Endothelial cell of hepatic sinusoid (primary cell): ENCODE measurements around the gene SLX4.

Experiments
- in situ Hi-C: cut with HindIII; loops from 2 replicates; pipeline ENCODE4 v1.10.0; 2017; ENCODE audit warnings: low sequenced_read_pairs

SLX4 gene

GRCh38 chr16:3583303-3584038 is 27.9 kb downstream of the SLX4 start:
- in situ Hi-C loops = no loop called here

- in situ Hi-C loops = no loop called here
These were observed 28.9 kb downstream of the SLX4 start for GRCh38 chr16:3582276-3583165.

GRCh38 chr16:3581392-3581791 is 30.0 kb downstream of the SLX4 start:
- in situ Hi-C loops = no loop called here

GRCh38 chr16:3580686-3581085 is 30.7 kb downstream of the SLX4 start:
- in situ Hi-C loops = no loop called here

- in situ Hi-C loops = no loop called here
These were observed 31.2 kb downstream of the SLX4 start for GRCh38 chr16:3580251-3580651.

- in situ Hi-C loops = no loop called here
These were observed 31.6 kb downstream of the SLX4 start for GRCh38 chr16:3579776-3580175.

- in situ Hi-C loops = no loop called here
These were observed 32.5 kb downstream of the SLX4 start for GRCh38 chr16:3578610-3579551.

GRCh38 chr16:3578121-3578520 is 33.3 kb downstream of the SLX4 start:
- in situ Hi-C loops = no loop called here

- in situ Hi-C loops = no loop called here
These were observed 34.1 kb downstream of the SLX4 start, which contains the start of gene NLRC3 for GRCh38 chr16:3577302-3577752. Gene NLRC3 (minus strand): TSS chr16:3577403. CDS start chr16:3565036, 12,367 bp downstream.

- in situ Hi-C loops = no loop called here
These were observed 35.2 kb downstream of the SLX4 start for GRCh38 chr16:3576211-3576610.

- in situ Hi-C loops = no loop called here
These were observed 35.9 kb downstream of the SLX4 start for GRCh38 chr16:3575491-3575890.

- in situ Hi-C loops = no loop called here
These were observed 37.2 kb downstream of the SLX4 start for GRCh38 chr16:3574195-3574594.

- in situ Hi-C loops = no loop called here
These were observed 38.1 kb downstream of the SLX4 start for GRCh38 chr16:3573146-3573815.

GRCh38 chr16:3570420-3571062 is 40.9 kb downstream of the SLX4 start:
- in situ Hi-C loops = no loop called here

GRCh38 chr16:3569851-3570250 is 41.6 kb downstream of the SLX4 start:
- in situ Hi-C loops = no loop called here

- in situ Hi-C loops = no loop called here
These were observed 44.4 kb downstream of the SLX4 start for GRCh38 chr16:3566990-3567389.

GRCh38 chr16:3564889-3565141 is 46.6 kb downstream of the SLX4 start:
- in situ Hi-C loops = no loop called here

- in situ Hi-C loops = no loop called here
These were observed 47.1 kb downstream of the SLX4 start for GRCh38 chr16:3564130-3564888.

- in situ Hi-C loops = no loop called here
These were observed 48.4 kb downstream of the SLX4 start for GRCh38 chr16:3562914-3563480.
